HepG2 (cell line): ENCODE measurements around the gene MYOF. TPM values are rescaled to one million over a fixed set of nuclear protein-coding genes. Genes with fewer than 3 reads are reported as not detected.
A peak's percentile ranks its signal among the peaks of the same experiment; 100 is the strongest.

Source experiments
- GFI1 ChIP-seq: sonication (generic); formaldehyde crosslinking; IDR thresholded peaks from 2 replicates; pipeline ENCODE4 v1.5.0; 2020; ENCODE audit warnings: missing genetic modification reagents, mild to moderate bottlenecking, borderline replicate concordance
- GTF3A ChIP-seq: sonication (generic); formaldehyde crosslinking; conservative IDR thresholded peaks from 2 replicates; pipeline ENCODE4 v1.4.0; 2020; ENCODE audit warnings: mild to moderate bottlenecking, missing genetic modification reagents
- MAFK ChIP-seq, 2 experiments: IDR thresholded peaks in 1 of 2; conservative IDR thresholded peaks in 1 of 2; 2 replicates each; pipeline ENCODE4 v1.6.1; 2011; ENCODE audit warnings: improper control_type of control experiment in 2 of 2, low read length in 2 of 2
- SOX6 ChIP-seq, 2 experiments: fragments of 450-650 bp in 1 of 2; sonication (generic) in 1 of 2; formaldehyde crosslinking in 1 of 2; IDR thresholded peaks; 2 replicates each; pipeline versions ENCODE4 v1.4.0 to v1.6.1; 2017 to 2020; ENCODE audit warnings: antibody characterized with exemption in 1 of 2, mild to moderate bottlenecking in 1 of 2, missing genetic modification reagents in 1 of 2
- ZNF160 ChIP-seq: sonication (generic); formaldehyde crosslinking; IDR thresholded peaks from 2 replicates; pipeline ENCODE4 v1.8.0; 2022; ENCODE audit warnings: mild to moderate bottlenecking, inconsistent platforms, missing genetic modification reagents
- polyA plus RNA-seq, 8 experiments: library from polyadenylated mRNA; depleted of rRNA in 3 of 8; stranded (reverse) in 7 of 8; unstranded in 1 of 8; fragments of >200 nt; fragmentation: Illumina TruSeq in 4 of 8; extraction: Trizol in 4 of 8; gene quantifications; 2 replicates each; pipeline versions ENCODE4 v1.2.1 to v1.2.3, GENCODE V29; 2011 to 2016; ENCODE audit warnings: low read depth in 4 of 8, missing spikeins in 1 of 8, mixed read lengths in 1 of 8; ENCODE audit not compliant: insufficient read depth in 1 of 8
- total RNA-seq, 5 experiments: library from RNA; depleted of rRNA; stranded (reverse); fragments of >200 nt; fragmentation: Illumina TruSeq; extraction: Trizol; gene quantifications; 2 replicates each; pipeline ENCODE4 v1.2.3, GENCODE V29; 2016; ENCODE audit warnings: low read depth in 1 of 5
- TF ChIP-seq, protein P1 (sequence below): sonication (generic); formaldehyde crosslinking; conservative IDR thresholded peaks from 2 replicates; pipeline ENCODE4 v1.4.0; 2020; ENCODE audit warnings: missing genetic modification reagents
- TF ChIP-seq, protein P2 (sequence below): sonication (generic); formaldehyde crosslinking; IDR thresholded peaks from 2 replicates; pipeline ENCODE4 v1.8.1; 2023; ENCODE audit warnings: mild to moderate bottlenecking, moderate library complexity, missing genetic modification reagents
- TF ChIP-seq, protein P3 (sequence below): sonication (generic); formaldehyde crosslinking; IDR thresholded peaks from 2 replicates; pipeline ENCODE4 v1.5.0; 2020; ENCODE audit warnings: missing genetic modification reagents
- TF ChIP-seq, protein P4 (sequence below): IDR thresholded peaks from 2 replicates; pipeline ENCODE4 v1.6.1; 2016; ENCODE audit warnings: mild to moderate bottlenecking, missing biosample characterization, missing genetic modification reagents
- TF ChIP-seq, protein P5 (sequence below): sonication (generic); formaldehyde crosslinking; IDR thresholded peaks from 2 replicates; pipeline ENCODE4 v1.8.0; 2022; ENCODE audit warnings: mild to moderate bottlenecking, missing genetic modification reagents, moderate library complexity
- TF ChIP-seq, protein P6 (sequence below): sonication (generic); formaldehyde crosslinking; IDR thresholded peaks from 2 replicates; pipeline ENCODE4 v1.4.0; 2020; ENCODE audit warnings: missing genetic modification reagents, mild to moderate bottlenecking, borderline replicate concordance
- TF ChIP-seq, protein P7 (sequence below): sonication (generic); formaldehyde crosslinking; IDR thresholded peaks from 2 replicates; pipeline ENCODE4 v1.4.0; 2020; ENCODE audit warnings: missing genetic modification reagents, borderline replicate concordance
- TF ChIP-seq, protein P8 (sequence below): sonication (generic); formaldehyde crosslinking; IDR thresholded peaks from 2 replicates; pipeline ENCODE4 v1.4.0; 2020; ENCODE audit warnings: low read depth, missing genetic modification reagents

Gene MYOF
- total and polyA plus RNA-seq, 2 of the 13 experiments (the other 11 are each of a cell fraction or from before 2014, with no cell fraction given) = 0.18 to 0.42 TPM

DNA sequence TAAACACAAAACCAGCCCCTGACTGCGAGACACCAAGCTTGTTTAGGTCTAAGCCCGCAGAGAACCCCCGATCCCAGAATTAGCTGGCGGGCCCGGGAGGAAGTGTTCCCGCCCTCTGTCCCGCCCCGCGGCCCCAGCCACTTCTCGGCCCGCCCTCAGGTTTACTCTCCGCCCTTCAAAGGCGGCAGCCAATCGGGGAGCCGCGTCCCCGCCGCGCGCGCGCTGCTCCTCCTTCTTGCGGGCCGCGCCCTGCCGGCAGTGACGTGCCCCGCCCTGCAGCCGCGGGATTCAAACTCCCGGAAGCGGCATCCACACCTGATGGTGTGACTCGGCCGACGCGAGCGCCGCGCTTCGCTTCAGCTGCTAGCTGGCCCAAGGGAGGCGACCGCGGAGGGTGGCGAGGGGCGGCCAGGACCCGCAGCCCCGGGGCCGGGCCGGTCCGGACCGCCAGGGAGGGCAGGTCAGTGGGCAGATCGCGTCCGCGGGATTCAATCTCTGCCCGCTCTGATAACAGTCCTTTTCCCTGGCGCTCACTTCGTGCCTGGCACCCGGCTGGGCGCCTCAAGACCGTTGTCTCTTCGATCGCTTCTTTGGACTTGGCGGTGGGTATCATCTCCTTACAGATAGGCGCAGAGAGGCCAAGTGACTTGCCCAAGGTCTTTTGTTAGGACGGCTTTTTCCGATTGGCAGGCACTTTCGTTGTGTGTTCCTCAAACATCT lies 14.3 kb upstream of the MYOF start, which contains the start of gene CEP55 (continued):
- peak; percentile 54; the same call in 1 of the 2 replicates for TF ChIP-seq ZNF160 (CRISPR knock-in tag)
- no peak; the same call in 1 of the 2 replicates for TF ChIP-seq GFI1
- 0 out of 2 replicates have a peak, but pooled peaks have one; percentile 42 for TF ChIP-seq GTF3A (CRISPR knock-in tag)
- TF ChIP-seq, protein P1, sequence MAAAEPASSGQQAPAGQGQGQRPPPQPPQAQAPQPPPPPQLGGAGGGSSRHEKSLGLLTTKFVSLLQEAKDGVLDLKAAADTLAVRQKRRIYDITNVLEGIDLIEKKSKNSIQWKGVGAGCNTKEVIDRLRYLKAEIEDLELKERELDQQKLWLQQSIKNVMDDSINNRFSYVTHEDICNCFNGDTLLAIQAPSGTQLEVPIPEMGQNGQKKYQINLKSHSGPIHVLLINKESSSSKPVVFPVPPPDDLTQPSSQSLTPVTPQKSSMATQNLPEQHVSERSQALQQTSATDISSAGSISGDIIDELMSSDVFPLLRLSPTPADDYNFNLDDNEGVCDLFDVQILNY (CRISPR knock-in tag) = peak; percentile 99
- TF ChIP-seq, protein P2, sequence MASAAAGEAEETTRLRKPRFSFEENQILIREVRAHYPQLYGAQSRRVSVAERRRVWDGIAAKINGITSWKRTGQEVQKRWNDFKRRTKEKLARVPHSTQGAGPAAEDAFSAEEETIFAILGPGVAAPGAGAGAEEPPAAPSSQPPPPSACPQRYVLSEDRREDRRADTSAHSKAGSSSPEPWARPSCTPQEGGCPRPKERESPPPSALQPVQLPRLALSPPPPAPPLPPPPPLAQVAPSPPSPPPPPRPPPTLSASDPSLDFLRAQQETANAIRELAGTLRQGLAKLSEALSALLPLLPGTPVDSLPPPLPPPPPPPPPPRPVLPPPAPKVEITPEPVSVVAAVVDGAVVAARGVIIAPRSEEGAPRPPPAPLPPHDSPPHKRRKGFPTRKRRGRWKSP = peak; percentile 75; the same call in 1 of the 2 replicates
- TF ChIP-seq, protein P3, sequence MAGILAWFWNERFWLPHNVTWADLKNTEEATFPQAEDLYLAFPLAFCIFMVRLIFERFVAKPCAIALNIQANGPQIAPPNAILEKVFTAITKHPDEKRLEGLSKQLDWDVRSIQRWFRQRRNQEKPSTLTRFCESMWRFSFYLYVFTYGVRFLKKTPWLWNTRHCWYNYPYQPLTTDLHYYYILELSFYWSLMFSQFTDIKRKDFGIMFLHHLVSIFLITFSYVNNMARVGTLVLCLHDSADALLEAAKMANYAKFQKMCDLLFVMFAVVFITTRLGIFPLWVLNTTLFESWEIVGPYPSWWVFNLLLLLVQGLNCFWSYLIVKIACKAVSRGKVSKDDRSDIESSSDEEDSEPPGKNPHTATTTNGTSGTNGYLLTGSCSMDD (CRISPR knock-in tag) = no peak
- TF ChIP-seq MAFK (conservative IDR thresholded peaks at IDR 0.05 in 1 of 2, IDR thresholded peaks at IDR 0.05 in 1 of 2; ENCODE audit: low read length in 2 of 2) = no peak
- TF ChIP-seq, protein P4, sequence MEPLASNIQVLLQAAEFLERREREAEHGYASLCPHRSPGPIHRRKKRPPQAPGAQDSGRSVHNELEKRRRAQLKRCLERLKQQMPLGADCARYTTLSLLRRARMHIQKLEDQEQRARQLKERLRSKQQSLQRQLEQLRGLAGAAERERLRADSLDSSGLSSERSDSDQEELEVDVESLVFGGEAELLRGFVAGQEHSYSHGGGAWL (CRISPR knock-in tag) = peak; percentile 75
- TF ChIP-seq SOX6 (IDR thresholded peaks at IDR 0.05) = no peak
- peak; percentile 20; the same call in 1 of the 2 replicates for TF ChIP-seq SOX6 (CRISPR knock-in tag; IDR thresholded peaks at IDR 0.05)
- TF ChIP-seq, protein P5, sequence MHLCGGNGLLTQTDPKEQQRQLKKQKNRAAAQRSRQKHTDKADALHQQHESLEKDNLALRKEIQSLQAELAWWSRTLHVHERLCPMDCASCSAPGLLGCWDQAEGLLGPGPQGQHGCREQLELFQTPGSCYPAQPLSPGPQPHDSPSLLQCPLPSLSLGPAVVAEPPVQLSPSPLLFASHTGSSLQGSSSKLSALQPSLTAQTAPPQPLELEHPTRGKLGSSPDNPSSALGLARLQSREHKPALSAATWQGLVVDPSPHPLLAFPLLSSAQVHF (CRISPR knock-in tag) = peak; percentile 92
- TF ChIP-seq, protein P6, sequence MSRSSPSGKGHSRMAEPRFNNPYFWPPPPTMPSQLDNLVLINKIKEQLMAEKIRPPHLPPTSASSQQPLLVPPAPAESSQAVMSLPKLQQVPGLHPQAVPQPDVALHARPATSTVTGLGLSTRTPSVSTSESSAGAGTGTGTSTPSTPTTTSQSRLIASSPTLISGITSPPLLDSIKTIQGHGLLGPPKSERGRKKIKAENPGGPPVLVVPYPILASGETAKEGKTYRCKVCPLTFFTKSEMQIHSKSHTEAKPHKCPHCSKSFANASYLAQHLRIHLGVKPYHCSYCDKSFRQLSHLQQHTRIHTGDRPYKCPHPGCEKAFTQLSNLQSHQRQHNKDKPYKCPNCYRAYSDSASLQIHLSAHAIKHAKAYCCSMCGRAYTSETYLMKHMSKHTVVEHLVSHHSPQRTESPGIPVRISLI (CRISPR knock-in tag) = no peak; the same call in 1 of the 2 replicates
- TF ChIP-seq, protein P7, sequence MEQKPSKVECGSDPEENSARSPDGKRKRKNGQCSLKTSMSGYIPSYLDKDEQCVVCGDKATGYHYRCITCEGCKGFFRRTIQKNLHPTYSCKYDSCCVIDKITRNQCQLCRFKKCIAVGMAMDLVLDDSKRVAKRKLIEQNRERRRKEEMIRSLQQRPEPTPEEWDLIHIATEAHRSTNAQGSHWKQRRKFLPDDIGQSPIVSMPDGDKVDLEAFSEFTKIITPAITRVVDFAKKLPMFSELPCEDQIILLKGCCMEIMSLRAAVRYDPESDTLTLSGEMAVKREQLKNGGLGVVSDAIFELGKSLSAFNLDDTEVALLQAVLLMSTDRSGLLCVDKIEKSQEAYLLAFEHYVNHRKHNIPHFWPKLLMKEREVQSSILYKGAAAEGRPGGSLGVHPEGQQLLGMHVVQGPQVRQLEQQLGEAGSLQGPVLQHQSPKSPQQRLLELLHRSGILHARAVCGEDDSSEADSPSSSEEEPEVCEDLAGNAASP (CRISPR knock-in tag) = 0 out of 2 replicates have a peak, but pooled peaks have one; percentile 53
- TF ChIP-seq, protein P8, sequence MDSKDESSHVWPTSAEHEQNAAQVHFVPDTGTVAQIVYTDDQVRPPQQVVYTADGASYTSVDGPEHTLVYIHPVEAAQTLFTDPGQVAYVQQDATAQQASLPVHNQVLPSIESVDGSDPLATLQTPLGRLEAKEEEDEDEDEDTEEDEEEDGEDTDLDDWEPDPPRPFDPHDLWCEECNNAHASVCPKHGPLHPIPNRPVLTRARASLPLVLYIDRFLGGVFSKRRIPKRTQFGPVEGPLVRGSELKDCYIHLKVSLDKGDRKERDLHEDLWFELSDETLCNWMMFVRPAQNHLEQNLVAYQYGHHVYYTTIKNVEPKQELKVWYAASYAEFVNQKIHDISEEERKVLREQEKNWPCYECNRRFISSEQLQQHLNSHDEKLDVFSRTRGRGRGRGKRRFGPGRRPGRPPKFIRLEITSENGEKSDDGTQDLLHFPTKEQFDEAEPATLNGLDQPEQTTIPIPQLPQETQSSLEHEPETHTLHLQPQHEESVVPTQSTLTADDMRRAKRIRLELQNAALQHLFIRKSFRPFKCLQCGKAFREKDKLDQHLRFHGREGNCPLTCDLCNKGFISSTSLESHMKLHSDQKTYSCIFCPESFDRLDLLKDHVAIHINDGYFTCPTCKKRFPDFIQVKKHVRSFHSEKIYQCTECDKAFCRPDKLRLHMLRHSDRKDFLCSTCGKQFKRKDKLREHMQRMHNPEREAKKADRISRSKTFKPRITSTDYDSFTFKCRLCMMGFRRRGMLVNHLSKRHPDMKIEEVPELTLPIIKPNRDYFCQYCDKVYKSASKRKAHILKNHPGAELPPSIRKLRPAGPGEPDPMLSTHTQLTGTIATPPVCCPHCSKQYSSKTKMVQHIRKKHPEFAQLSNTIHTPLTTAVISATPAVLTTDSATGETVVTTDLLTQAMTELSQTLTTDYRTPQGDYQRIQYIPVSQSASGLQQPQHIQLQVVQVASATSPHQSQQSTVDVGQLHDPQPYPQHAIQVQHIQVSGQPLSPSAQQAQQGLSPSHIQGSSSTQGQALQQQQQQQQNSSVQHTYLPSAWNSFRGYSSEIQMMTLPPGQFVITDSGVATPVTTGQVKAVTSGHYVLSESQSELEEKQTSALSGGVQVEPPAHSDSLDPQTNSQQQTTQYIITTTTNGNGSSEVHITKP (CRISPR knock-in tag) = peak; percentile 89; the same call in 1 of the 2 replicates
